ENCODE data around the gene CAPN12.

The CAPN12 gene

GRCh38 chr19:38740932-38741331, 3.3 kb downstream of the CAPN12 start:
- no peak for TF ChIP-seq FOXP2 (optimal IDR thresholded peaks at IDR 0.05; ENCODE audit: borderline replicate concordance, extremely low read depth, extremely low read length, insufficient read depth)
- no peak for TF ChIP-seq SIN3A (IDR thresholded peaks at IDR 0.05; ENCODE audit: borderline replicate concordance, insufficient read depth, low read length)
- no peak for TF ChIP-seq REST (IDR thresholded peaks at IDR 0.05; ENCODE audit: insufficient read depth in 1 of 2, low read depth in 2 of 2, low read length in 2 of 2)
- no peak for TF ChIP-seq POLR2AphosphoS5 (IDR thresholded peaks at IDR 0.05; ENCODE audit: low read depth, low read length)
- TF ChIP-seq TAF1 (IDR thresholded peaks at IDR 0.05; ENCODE audit: borderline replicate concordance, insufficient read depth, low read length), result no peak

GRCh38 chr19:38740257-38740592, 4.0 kb downstream of the CAPN12 start:
- TF ChIP-seq TAF1 (IDR thresholded peaks at IDR 0.05; ENCODE audit: borderline replicate concordance, insufficient read depth, low read length) (no peak), SIN3A (IDR thresholded peaks at IDR 0.05; ENCODE audit: borderline replicate concordance, insufficient read depth, low read length) (no peak), POLR2AphosphoS5 (IDR thresholded peaks at IDR 0.05; ENCODE audit: low read depth, low read length) (no peak)

- no peak for TF ChIP-seq REST (IDR thresholded peaks at IDR 0.05; ENCODE audit: insufficient read depth in 1 of 2, low read depth in 2 of 2, low read length in 2 of 2)
Measured at GRCh38 chr19:38739440-38740256, 4.6 kb downstream of the CAPN12 start.

GRCh38 chr19:38737921-38738737, 6.1 kb downstream of the CAPN12 start:
- TF ChIP-seq SIN3A (IDR thresholded peaks at IDR 0.05; ENCODE audit: borderline replicate concordance, insufficient read depth, low read length), result no peak
- no peak for TF ChIP-seq REST (IDR thresholded peaks at IDR 0.05; ENCODE audit: insufficient read depth in 1 of 2, low read depth in 2 of 2, low read length in 2 of 2)
- no peak for TF ChIP-seq FOXP2 (optimal IDR thresholded peaks at IDR 0.05; ENCODE audit: borderline replicate concordance, extremely low read depth, extremely low read length, insufficient read depth)
- no peak for TF ChIP-seq POLR2AphosphoS5 (IDR thresholded peaks at IDR 0.05; ENCODE audit: low read depth, low read length)
- no peak for TF ChIP-seq TAF1 (IDR thresholded peaks at IDR 0.05; ENCODE audit: borderline replicate concordance, insufficient read depth, low read length)

- TF ChIP-seq TAF1 (IDR thresholded peaks at IDR 0.05; ENCODE audit: borderline replicate concordance, insufficient read depth, low read length), result no peak
Measured at GRCh38 chr19:38737281-38737865, 6.9 kb downstream of the CAPN12 start.

Measured in PFSK-1 (cell line).